Left colon (tissue), 2 donors: ENCODE data around the gene ZKSCAN1. TPM values are rescaled to one million over a fixed set of nuclear protein-coding genes. Genes with fewer than 3 reads are reported as not detected.
A peak's percentile ranks its signal among the peaks of the same experiment; 100 is the strongest.
"Not testable (repeated sequence)": the region's sequence is repeated elsewhere in the genome, so short reads cannot be mapped to it uniquely, and the experiment has no call there.

Experiments
- ATAC-seq: fragments of 200-7000 bp; cut with Tn5 transposase; one replicate; pipeline ENCODE4 v1.9.1; 2020; ENCODE audit warnings: mild to moderate bottlenecking, moderate library complexity
- DNase-seq, 2 donors: peaks; one replicate each; pipeline ENCODE4 v3.0.0-alpha.2; 2020
- intact Hi-C, 2 donors: fragments of 100-400 bp; cut with DNase I in 1 of 2; cut with micrococcal nuclease in 1 of 2; formaldehyde crosslinking; loops; one replicate each; pipeline versions ENCODE4 v1.11.2 to v1.14.0; 2022; cut with DNase I, micrococcal nuclease
- total RNA-seq, 2 donors: library from RNA; stranded (reverse); fragmentation: NEBNext Ultra II Directional; extraction: Animal tissue kit (Norgen Biotek cat#: 25700); gene quantifications; one replicate each; pipeline ENCODE4 v1.2.1, GENCODE V29; 2021
- donor health status: DM: no; HTN: no; CAD: no.
- donor health status: DM: yes; HTN: yes; CAD: no.

The ZKSCAN1 gene
- total RNA-seq, 2 donors from 2014 or later: 127 to 133 TPM

GRCh38 chr7:99996755-99997544, 18.4 kb upstream of the ZKSCAN1 start:
- DNase-seq: no peak
- intact Hi-C loops: loop anchor here (10.0 kb wide), 3 partner anchors 58 to 138 kb away; partner anchors contain the start of genes COPS6 (in 1 of the 2) and ZNF3 (in 1 of the 2)
- ATAC-seq: no peak

- DNase-seq: peak; percentile 64 to 76
- intact Hi-C loops: loop anchor here (10.0 kb wide), 3 partner anchors 57 to 137 kb away; partner anchors contain the start of genes COPS6 (in 1 of the 2) and ZNF3 (in 1 of the 2)
- peak; percentile 75 for ATAC-seq
Observed at GRCh38 chr7:99997545-99998137, 17.8 kb upstream of the ZKSCAN1 start.

- ATAC-seq (no peak), DNase-seq (no peak)
- intact Hi-C loops: no loop called here
Observed at GRCh38 chr7:100000239-100000638, 15.2 kb upstream of the ZKSCAN1 start.

- ATAC-seq (peak; percentile 79), DNase-seq (peak; percentile 65 to 85)
- intact Hi-C loops: no loop called here
Observed at GRCh38 chr7:100003711-100004661, 11.4 kb upstream of the ZKSCAN1 start.

DNA sequence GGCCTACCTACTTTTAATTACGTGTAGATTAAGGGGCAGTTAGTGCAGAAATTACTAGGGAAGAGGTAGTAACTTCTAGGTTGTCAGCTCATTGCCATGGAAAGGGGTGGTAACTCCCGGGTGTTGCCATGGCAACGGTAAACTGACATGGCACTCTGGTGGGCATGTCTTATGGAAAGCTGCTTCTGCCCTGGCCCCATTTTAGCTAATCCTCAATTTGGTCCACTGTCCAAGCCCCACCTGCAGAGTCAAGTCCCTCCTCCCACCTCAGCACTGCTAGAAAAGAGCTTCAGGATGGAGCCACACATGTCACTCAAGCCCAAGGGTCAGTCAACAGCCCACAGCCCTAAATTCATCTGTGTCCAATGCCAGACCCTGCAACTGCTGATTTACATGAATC, 7.5 kb upstream of the ZKSCAN1 start:
- no peak for DNase-seq
- intact Hi-C loops: no loop called here
- no peak for ATAC-seq

DNA sequence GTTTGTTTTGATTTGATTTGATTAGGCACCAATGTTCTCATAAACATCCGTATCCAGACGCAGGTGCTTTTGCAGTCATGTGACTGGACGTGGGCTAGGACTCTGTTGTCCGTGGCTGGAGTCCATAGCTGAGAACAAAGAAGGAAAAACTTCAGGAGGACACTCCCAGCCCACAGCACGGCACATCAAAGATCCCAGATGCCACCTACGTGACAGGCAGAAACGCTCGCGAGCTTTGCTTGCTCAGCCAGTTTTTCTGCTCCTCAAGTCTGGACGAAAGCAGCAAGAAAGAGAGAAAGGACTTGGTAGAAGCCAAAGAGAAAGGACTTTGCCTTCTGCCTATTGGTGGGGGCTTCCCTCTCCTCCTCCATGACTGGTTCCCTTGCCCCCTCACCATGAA, 6.9 kb upstream of the ZKSCAN1 start:
- DNase-seq (peak; percentile 74 to 82), ATAC-seq (peak; percentile 69)
- intact Hi-C loops: no loop called here

GRCh38 chr7:100009952-100010351, 5.4 kb upstream of the ZKSCAN1 start:
- DNase-seq, intact Hi-C loops, ATAC-seq: not testable (repeated sequence)

- no peak for ATAC-seq
Observed at GRCh38 chr7:100010901-100011300, 4.5 kb upstream of the ZKSCAN1 start.

DNA sequence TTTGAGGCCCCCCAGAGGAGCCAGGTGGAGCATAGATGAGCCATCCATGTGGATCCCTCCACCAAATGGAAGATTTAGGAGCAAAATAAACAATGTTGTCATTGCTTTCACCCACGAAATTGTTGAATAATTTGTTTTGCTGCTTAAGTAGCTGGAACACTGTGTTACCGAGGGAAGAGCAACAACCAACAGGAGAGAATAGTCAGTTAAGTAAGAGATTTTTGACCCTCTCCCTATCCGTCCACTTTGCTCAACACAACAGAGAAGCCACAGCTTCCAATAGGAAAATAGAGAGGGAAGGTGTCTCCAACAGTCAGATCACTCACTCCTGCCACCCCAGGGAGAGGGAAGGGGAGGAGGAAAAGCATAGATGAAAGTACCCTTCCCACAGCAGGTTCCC, 3.9 kb upstream of the ZKSCAN1 start:
- intact Hi-C loops: no loop called here
- no peak for DNase-seq
- ATAC-seq: no peak

More at GRCh38 chr7:100010901-100011300, 4.5 kb upstream of the ZKSCAN1 start:
- DNase-seq: no peak
- intact Hi-C loops: no loop called here

DNA sequence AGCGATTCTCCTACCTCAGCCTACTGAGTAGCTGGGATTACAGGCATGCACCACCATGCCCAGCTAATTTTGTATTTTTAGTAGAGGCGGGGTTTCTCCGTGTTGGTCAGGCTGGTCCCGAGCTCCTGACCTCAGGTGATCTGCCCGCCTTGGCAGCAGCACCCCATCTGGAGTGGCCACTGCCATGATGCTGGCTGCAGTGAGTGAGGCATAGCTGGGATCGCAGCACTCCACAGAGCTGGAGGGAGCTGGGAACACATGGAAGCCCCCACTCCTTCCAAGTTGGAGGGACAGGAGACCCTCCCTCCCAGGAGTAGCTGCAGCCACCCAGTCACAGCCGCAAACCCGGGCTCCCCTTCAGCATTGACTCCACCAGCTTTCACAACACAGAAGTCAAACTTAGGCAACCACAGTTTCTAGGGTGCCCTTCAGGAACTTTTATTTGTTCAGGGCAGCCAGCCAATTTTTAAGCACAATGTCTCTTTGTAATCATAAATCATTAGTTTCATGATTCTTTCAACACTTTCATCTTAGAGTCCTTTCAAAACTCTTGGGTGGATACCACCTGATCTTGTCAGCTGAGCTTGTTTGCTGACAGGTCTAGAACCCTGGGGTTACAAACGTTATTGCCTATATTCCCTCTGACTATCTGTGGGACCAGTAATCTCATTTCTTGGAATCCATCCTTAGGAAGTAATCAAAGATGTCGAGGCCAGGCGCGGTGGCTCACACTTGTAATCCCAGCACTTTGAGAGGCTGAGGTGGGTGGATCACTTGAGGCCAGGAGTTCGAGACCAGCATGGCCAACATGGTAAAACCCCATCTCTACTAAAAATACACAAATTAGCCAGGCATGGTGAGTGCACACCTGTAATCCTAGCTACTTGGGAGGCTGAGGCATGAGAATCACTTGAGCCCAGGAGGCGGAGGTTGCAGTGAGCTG, 2.7 kb upstream of the ZKSCAN1 start:
- DNase-seq: peak in 1 of 2 donors; percentile 42
- intact Hi-C loops: not testable (repeated sequence)
- ATAC-seq: peak; percentile 7

DNA sequence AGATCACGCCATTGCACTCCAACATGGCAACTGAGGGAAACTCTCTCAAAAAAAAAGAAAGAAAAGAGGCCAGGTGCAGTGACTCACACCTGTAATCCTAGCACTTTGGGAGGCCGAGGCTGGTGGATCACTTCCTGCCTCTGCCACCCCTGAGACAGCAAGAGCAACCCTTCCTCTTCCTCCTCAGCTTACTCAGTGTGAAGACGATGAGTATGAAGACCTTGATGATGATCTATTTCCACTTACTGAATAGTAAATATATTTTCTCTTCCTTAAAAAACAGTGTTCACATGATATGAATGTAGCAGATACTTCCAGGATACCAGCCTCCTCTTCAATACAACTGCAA, 2.1 kb upstream of the ZKSCAN1 start:
- no peak for DNase-seq
- no peak for ATAC-seq
- intact Hi-C loops: no loop called here

GRCh38 chr7:100016215-100016901, 962 bp downstream of the ZKSCAN1 start:
- peak; percentile 70 for ATAC-seq
- intact Hi-C loops: no loop called here

GRCh38 chr7:100017300-100017699, 1.9 kb downstream of the ZKSCAN1 start:
- ATAC-seq: peak; percentile 65
- DNase-seq: peak; percentile 68 to 70
- intact Hi-C loops: no loop called here

More at GRCh38 chr7:100016215-100016901, 962 bp downstream of the ZKSCAN1 start:
- DNase-seq: peak in 1 of 2 donors; percentile 49

DNA sequence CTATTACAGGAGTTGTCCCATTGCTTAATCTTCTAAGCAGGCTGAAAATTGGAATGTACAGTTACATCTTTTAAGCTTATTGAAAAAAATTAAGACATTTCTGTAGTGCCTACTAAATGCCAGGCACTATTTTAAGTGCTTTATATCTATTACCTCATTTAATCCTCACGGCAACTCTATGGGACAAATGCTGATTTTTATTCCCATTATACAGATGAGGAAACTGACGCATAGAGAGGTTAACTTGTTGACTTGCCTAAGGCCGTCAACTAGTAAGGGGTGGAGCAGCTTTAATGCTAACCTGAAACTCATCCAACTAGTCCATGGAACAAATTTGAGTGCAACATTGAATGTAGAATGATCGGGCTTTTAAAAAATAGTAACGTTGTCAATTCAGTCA, 2.5 kb downstream of the ZKSCAN1 start:
- ATAC-seq (no peak), DNase-seq (no peak)
- intact Hi-C loops: no loop called here

GRCh38 chr7:100019908-100020307, 4.5 kb downstream of the ZKSCAN1 start:
- ATAC-seq (no peak), DNase-seq (no peak)
- intact Hi-C loops: no loop called here

GRCh38 chr7:100021297-100021696, 5.9 kb downstream of the ZKSCAN1 start:
- intact Hi-C loops: no loop called here
- ATAC-seq (no peak), DNase-seq (no peak)

DNA sequence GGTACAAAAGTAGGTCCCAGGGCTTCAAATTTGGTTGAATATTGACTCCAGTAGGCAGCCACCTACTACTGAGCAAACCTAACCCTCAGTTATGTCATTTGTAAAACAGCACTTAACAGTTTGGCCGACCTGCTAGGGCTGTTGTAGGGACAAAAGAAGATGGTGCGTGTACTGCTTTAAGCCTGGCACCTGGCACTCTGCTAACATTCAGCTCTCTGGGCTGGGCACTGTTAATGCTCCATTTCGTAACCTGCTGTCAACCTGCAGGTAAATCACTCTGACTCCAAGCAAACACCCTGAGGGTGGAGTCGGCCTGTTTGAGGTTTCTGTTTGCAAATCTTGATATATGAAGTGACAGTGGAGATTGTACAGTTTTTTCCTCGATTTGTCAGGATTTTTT, 7.2 kb downstream of the ZKSCAN1 start:
- ATAC-seq (peak; percentile 96), DNase-seq (peak; percentile 63 to 79)
- intact Hi-C loops: no loop called here

DNA sequence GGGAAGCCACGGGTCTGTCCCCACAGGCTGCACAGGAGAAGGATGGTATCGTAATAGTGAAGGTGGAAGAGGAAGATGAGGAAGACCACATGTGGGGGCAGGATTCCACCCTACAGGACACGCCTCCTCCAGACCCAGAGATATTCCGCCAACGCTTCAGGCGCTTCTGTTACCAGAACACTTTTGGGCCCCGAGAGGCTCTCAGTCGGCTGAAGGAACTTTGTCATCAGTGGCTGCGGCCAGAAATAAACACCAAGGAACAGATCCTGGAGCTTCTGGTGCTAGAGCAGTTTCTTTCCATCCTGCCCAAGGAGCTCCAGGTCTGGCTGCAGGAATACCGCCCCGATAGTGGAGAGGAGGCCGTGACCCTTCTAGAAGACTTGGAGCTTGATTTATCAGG, 8.1 kb downstream of the ZKSCAN1 start:
- no peak for DNase-seq
- intact Hi-C loops: no loop called here
- no peak for ATAC-seq
